Fibroblast of pulmonary artery (primary cell): ENCODE data around the gene TXNRD3.

Source experiments
- DNase-seq: peaks from one replicate; pipeline ENCODE4 v3.0.0-alpha.2; 2010; ENCODE audit warnings: low read depth
- H3K4me3 ChIP-seq: replicated peaks from 2 replicates; pipeline ENCODE4 v1.5.1; 2011; ENCODE audit warnings: low read depth, mild to moderate bottlenecking, control low read depth, low read length, moderate library complexity
- CTCF ChIP-seq: IDR thresholded peaks from 2 replicates; pipeline ENCODE4 v1.5.1; 2011; ENCODE audit warnings: mild to moderate bottlenecking, control low read depth, low read length, inconsistent platforms; ENCODE audit errors: missing control alignments

Gene TXNRD3

DNA sequence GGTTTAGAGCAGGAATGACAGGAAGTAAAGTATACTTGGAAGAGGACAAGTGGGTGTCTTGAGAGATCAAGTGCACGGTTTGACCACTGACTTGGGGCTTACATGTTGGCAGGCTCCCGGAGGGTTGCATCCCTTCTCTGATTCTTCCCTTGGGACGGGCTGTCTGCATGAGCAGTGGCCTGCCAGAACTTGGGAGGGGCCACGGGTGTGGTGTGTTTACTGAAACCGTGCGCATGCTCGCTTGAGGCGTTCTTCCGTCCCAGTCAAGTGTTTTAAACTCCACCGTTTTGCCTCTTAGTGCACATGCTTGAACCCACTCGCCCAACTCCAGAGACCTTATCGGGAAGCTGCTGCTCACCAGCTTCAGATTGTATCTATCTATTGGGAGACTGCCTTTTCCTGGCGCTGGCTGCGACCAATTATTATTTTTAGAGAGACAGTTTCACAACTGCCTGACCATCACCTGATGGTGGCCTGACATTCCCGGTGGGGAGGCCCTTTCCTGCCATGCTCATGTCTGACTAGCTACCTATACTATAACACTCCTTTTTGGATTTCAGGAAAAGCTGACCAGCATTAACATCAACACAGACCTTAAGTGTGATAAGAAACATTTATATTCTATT lies 81.3 kb downstream of the TXNRD3 start:
- no peak for TF ChIP-seq CTCF
- H3K4me3 ChIP-seq: no peak overlapping the region
- no peak for DNase-seq

GRCh38 chr3:126571078-126571477 lies 83.8 kb downstream of the TXNRD3 start:
- no peak for DNase-seq
- H3K4me3 ChIP-seq: no peak overlapping the region
- TF ChIP-seq CTCF: no peak

GRCh38 chr3:126570103-126570541 lies 84.8 kb downstream of the TXNRD3 start:
- no peak overlapping the region for H3K4me3 ChIP-seq
- no peak for DNase-seq
- TF ChIP-seq CTCF: no peak

DNA sequence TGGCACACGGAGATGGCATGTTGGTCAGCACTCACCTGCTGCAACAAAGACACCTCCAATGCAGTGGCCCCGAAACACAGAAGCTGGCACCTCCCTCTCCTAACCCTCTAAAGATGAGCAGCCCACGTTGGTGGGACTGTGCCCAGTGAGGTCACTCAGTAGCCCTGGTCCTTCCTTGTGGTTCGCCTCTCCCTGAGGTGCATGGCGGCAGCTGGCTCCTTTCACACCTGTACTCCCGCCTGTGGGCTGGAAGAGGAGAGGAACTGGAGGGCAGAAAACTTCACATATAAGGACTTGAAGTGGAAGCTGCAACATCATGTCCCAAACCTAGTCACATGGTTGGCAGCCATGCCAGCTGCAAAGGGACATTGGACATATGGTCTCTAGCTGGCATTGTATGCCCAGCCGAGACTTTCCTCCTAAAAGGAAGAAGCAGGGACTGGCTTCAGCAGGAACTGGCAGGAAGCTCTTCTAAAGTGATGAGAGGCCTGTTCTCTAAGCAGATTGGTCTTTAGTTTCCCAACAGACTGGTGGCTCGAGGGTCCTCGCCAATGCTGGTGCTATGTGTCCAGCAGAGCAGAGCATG lies 85.4 kb downstream of the TXNRD3 start:
- no peak for TF ChIP-seq CTCF
- H3K4me3 ChIP-seq: no peak overlapping the region
- DNase-seq: no peak

DNA sequence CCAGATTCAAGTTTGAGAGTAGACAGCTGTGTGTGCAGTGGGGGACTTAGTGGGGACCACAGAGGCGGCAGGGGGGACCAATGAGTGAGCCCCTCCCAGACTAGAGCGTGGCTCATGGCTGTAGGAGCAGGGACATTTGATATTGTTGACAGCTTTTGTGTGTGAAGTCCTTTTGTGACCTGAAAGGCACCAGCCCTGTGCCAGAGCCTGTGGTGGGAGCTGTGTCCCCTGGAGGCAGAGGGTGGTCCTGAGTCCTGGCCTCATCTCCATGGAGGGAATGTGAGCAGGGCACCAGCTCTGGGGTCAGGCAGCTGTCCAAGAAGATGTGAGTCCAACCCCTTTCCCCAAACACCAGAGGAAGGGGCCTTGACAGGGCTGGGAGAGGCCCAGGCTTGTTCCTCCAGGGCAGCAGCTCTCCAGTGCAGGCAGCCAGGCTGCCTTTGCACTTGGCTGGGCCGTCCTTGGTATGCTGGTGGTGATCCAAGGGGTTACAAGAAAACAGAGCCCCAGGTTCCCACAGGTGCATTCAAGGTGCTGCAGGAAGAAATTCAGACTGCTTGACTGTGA lies 86.1 kb downstream of the TXNRD3 start:
- no peak overlapping the region for H3K4me3 ChIP-seq
- no peak for DNase-seq
- TF ChIP-seq CTCF: no peak

GRCh38 chr3:126567696-126568438 lies 87.1 kb downstream of the TXNRD3 start:
- no peak for DNase-seq
- no peak overlapping the region for H3K4me3 ChIP-seq
- TF ChIP-seq CTCF: no peak
